Measurements from ENCODE around the gene TMEM87A.

DNA sequence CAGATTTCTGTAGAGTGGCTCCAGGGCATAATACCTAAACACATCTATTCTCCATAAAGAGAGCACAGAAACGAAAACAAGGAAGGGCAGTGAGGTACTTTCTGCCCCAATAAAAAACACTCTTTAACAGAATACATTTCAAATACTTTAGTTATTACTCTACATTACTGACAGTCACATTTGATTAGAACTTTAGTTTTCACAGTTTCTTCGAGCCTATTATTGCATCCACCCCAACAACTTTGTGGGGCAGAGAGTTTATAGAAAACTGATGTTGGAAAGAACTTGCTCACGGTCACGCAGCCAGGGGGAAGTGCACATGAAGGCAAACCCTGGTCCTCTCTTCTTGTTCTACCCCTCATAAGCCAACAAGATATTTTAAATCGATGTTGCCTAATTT, 74.1 kb downstream of the TMEM87A start:
- TF ChIP-seq, protein P1, sequence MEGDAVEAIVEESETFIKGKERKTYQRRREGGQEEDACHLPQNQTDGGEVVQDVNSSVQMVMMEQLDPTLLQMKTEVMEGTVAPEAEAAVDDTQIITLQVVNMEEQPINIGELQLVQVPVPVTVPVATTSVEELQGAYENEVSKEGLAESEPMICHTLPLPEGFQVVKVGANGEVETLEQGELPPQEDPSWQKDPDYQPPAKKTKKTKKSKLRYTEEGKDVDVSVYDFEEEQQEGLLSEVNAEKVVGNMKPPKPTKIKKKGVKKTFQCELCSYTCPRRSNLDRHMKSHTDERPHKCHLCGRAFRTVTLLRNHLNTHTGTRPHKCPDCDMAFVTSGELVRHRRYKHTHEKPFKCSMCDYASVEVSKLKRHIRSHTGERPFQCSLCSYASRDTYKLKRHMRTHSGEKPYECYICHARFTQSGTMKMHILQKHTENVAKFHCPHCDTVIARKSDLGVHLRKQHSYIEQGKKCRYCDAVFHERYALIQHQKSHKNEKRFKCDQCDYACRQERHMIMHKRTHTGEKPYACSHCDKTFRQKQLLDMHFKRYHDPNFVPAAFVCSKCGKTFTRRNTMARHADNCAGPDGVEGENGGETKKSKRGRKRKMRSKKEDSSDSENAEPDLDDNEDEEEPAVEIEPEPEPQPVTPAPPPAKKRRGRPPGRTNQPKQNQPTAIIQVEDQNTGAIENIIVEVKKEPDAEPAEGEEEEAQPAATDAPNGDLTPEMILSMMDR (IDR thresholded peaks at IDR 0.05), result no peak
- no peak for TF ChIP-seq POLR2A (IDR thresholded peaks at IDR 0.05)

Data from suprapubic skin (tissue), 3 donors.